ENCODE results near the gene RPTOR.

The RPTOR gene

GRCh38 chr17:80643326-80644099 lies 98.9 kb downstream of the RPTOR start:
- TF ChIP-seq CTCF (IDR thresholded peaks at IDR 0.05; ENCODE audit: low read depth, low read length) = no peak
- peaks cover 13% of the 10 kb centered on the region for H3K4me1 ChIP-seq
- H3K36me3 ChIP-seq = 0 out of 2 replicates have a peak, but pooled peaks cover 4% of the 10 kb centered on the region
- no peak overlapping the region for H3K4me3 ChIP-seq (ENCODE audit: low read depth, low read length)
- no peak for DNase-seq
- no peaks in the 10 kb centered on the region for H3K27me3 ChIP-seq
- H3K9me3 ChIP-seq = no peaks in the 10 kb centered on the region

- Histone ChIP-seq H3K9me3 (peaks cover 2% of the 10 kb centered on the region; the same call in 1 of the 2 replicates), H3K4me3 (ENCODE audit: low read depth, low read length) (no peak overlapping the region)
Measured at GRCh38 chr17:80644536-80644935, 99.9 kb downstream of the RPTOR start.

GRCh38 chr17:80645706-80646325 lies 101.2 kb downstream of the RPTOR start:
- H3K9me3 ChIP-seq = peaks cover 2% of the 10 kb centered on the region; the same call in 1 of the 2 replicates
- peaks cover 16% of the 10 kb centered on the region for H3K4me1 ChIP-seq
- no peak overlapping the region for H3K4me3 ChIP-seq (ENCODE audit: low read depth, low read length)
- no peak for TF ChIP-seq CTCF (IDR thresholded peaks at IDR 0.05; ENCODE audit: low read depth, low read length)
- H3K27me3 ChIP-seq = no peaks in the 10 kb centered on the region
- peaks cover 4% of the 10 kb centered on the region; the same call in 1 of the 2 replicates for H3K36me3 ChIP-seq
- DNase-seq = no peak

More at GRCh38 chr17:80644536-80644935, 99.9 kb downstream of the RPTOR start:
- H3K27me3 ChIP-seq = no peaks in the 10 kb centered on the region
- DNase-seq = no peak
- no peak for TF ChIP-seq CTCF (IDR thresholded peaks at IDR 0.05; ENCODE audit: low read depth, low read length)
- H3K36me3 ChIP-seq = peaks cover 4% of the 10 kb centered on the region; the same call in 1 of the 2 replicates
- peaks cover 12% of the 10 kb centered on the region for H3K4me1 ChIP-seq

GRCh38 chr17:80646328-80646727 lies 101.7 kb downstream of the RPTOR start:
- peaks cover 16% of the 10 kb centered on the region for H3K4me1 ChIP-seq
- TF ChIP-seq CTCF (IDR thresholded peaks at IDR 0.05; ENCODE audit: low read depth, low read length) = no peak
- H3K36me3 ChIP-seq = peaks cover 4% of the 10 kb centered on the region; the same call in 1 of the 2 replicates
- peaks cover 2% of the 10 kb centered on the region; the same call in 1 of the 2 replicates for H3K9me3 ChIP-seq
- no peaks in the 10 kb centered on the region for H3K27me3 ChIP-seq
- no peak overlapping the region for H3K4me3 ChIP-seq (ENCODE audit: low read depth, low read length)
- no peak for DNase-seq

- H3K9me3 ChIP-seq = peaks cover 2% of the 10 kb centered on the region; the same call in 1 of the 2 replicates
- H3K27me3 ChIP-seq = no peaks in the 10 kb centered on the region
- no peak for DNase-seq
- peaks cover 4% of the 10 kb centered on the region; the same call in 1 of the 2 replicates for H3K36me3 ChIP-seq
- TF ChIP-seq CTCF (IDR thresholded peaks at IDR 0.05; ENCODE audit: low read depth, low read length) = no peak
- peaks cover 16% of the 10 kb centered on the region for H3K4me1 ChIP-seq
- H3K4me3 ChIP-seq (ENCODE audit: low read depth, low read length) = no peak overlapping the region
Measured at GRCh38 chr17:80647746-80648145, 103.1 kb downstream of the RPTOR start.

Measured in BE2C (cell line).